Nephron progenitor cell (in vitro differentiated cells): ENCODE results near the gene PHYHD1.
"Not testable (repeated sequence)": the region's sequence is repeated elsewhere in the genome, so short reads cannot be mapped to it uniquely, and the experiment has no call there.

ENCODE experiments used
- DNase-seq: peaks from one replicate; pipeline ENCODE4 v3.0.0; 2021
- H3K27ac Mint-ChIP-seq: 2 replicates; pipeline ENCODE4 v1.8.0; 2021; ENCODE audit warnings: mild to moderate bottlenecking, moderate library complexity, mixed read lengths
- H3K27me3 Mint-ChIP-seq: 2 replicates; pipeline ENCODE4 v1.8.0; 2021; ENCODE audit warnings: mild to moderate bottlenecking, low read depth, mixed read lengths; ENCODE audit not compliant: poor library complexity
- H3K36me3 Mint-ChIP-seq: 2 replicates; pipeline ENCODE4 v1.8.0; 2021; ENCODE audit warnings: low read depth, mixed read lengths
- H3K4me1 Mint-ChIP-seq: 2 replicates; pipeline ENCODE4 v1.8.0; 2021; ENCODE audit warnings: mixed read lengths
- H3K4me3 Mint-ChIP-seq: 2 replicates; pipeline ENCODE4 v1.8.0; 2021; ENCODE audit warnings: mild to moderate bottlenecking, moderate library complexity, mixed read lengths
- H3K9me3 Mint-ChIP-seq: 2 replicates; pipeline ENCODE4 v1.8.0; 2021; ENCODE audit warnings: mild to moderate bottlenecking, moderate library complexity, mixed read lengths
- TF ChIP-seq, protein P1 (sequence below): fragments of 200-600 bp; sonication (generic); IDR thresholded peaks from 2 replicates; pipeline ENCODE4 v1.5.0; 2021; ENCODE audit warnings: antibody characterized with exemption

PHYHD1 gene

DNA sequence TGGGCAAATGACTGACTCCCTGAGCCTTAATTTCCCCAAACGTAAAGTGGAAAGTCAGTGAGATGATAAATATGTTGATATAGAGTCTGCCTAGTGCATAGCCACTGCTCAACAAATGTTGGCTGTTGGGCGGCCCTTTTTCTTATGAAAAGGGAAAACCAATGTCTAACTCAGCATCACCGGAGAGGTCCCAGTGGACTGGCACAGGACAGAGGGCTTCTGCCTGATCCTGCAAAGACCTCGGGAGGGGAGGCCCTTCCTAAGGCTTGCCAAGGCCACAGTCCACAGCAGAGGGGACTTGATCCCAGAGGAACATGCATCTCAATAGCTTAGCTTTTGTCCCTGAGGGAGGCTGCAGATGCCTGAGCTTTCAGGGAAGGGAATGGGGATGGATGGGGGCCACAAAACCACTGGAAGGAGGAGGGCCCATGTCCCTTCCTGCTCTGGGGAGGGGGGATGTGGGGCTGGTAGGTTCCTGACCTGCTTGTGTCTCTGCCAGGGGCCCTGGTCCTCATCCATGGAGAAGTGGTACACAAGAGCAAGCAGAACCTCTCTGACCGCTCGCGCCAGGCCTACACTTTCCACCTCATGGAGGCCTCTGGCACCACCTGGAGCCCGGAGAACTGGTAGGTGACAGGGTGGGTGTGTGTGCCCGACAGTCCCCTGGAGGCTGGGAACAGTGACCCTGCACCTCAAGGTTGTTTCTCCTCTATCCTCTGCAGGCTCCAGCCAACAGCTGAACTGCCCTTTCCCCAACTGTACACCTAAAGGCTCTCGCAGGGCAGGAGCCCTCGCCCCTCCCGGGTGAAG is 20.4 kb downstream of the PHYHD1 start:
- peaks cover 8% of the 10 kb centered on the region for H3K36me3 Mint-ChIP-seq
- H3K4me1 Mint-ChIP-seq = peaks cover 27% of the 10 kb centered on the region
- H3K9me3 Mint-ChIP-seq = no peaks in the 10 kb centered on the region
- no peak for DNase-seq
- TF ChIP-seq, protein P1, sequence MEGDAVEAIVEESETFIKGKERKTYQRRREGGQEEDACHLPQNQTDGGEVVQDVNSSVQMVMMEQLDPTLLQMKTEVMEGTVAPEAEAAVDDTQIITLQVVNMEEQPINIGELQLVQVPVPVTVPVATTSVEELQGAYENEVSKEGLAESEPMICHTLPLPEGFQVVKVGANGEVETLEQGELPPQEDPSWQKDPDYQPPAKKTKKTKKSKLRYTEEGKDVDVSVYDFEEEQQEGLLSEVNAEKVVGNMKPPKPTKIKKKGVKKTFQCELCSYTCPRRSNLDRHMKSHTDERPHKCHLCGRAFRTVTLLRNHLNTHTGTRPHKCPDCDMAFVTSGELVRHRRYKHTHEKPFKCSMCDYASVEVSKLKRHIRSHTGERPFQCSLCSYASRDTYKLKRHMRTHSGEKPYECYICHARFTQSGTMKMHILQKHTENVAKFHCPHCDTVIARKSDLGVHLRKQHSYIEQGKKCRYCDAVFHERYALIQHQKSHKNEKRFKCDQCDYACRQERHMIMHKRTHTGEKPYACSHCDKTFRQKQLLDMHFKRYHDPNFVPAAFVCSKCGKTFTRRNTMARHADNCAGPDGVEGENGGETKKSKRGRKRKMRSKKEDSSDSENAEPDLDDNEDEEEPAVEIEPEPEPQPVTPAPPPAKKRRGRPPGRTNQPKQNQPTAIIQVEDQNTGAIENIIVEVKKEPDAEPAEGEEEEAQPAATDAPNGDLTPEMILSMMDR = no peak
- H3K27ac Mint-ChIP-seq = peak overlapping the region; percentile 71
- no peaks in the 10 kb centered on the region for H3K27me3 Mint-ChIP-seq
- H3K4me3 Mint-ChIP-seq = no peak overlapping the region

DNA sequence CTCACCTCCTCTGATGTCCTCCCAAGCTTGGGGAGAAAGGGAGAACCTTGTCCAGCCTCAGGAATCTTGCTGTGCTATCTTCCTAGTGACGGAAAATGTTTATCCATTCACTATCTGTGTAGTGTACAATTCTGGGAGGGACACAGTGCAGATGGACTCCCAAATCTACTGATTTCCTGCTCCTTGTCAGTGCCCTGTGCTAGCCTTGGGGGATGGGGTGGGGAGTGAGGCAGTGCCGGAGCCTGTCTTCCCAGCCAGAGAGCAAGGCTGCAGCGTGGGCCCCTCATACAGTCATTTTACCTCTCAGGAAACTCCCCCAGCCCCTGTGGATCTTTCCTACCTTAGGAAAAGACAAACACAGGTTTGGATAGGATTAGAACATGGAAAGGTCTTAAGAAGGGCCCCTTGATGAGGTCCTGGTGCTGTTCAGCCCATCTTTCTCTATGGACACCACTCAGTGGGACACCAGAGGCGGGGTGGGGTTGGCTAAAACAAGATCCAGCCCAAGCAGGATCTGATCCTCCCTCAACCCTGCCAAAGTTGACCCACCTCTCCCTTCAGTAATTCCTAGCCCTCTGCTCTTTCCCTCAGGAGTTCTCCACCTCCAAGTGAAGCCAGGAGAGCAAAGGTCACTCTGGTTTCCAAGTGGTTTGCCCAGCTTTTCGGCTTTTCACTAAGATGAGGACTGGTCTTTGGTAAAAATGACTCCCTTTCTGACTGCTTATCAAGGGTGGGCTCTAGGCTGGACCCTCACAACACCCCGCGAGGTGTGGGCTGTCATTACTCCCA is 23.2 kb downstream of the PHYHD1 start:
- DNase-seq = no peak
- Mint-ChIP-seq H3K4me1 (peaks cover 49% of the 10 kb centered on the region), H3K36me3 (peaks cover 9% of the 10 kb centered on the region), H3K4me3 (no peak overlapping the region), H3K27ac (no peak overlapping the region), H3K27me3 (peaks cover 2% of the 10 kb centered on the region), H3K9me3 (no peaks in the 10 kb centered on the region)
- TF ChIP-seq, protein P1 = no peak

DNA sequence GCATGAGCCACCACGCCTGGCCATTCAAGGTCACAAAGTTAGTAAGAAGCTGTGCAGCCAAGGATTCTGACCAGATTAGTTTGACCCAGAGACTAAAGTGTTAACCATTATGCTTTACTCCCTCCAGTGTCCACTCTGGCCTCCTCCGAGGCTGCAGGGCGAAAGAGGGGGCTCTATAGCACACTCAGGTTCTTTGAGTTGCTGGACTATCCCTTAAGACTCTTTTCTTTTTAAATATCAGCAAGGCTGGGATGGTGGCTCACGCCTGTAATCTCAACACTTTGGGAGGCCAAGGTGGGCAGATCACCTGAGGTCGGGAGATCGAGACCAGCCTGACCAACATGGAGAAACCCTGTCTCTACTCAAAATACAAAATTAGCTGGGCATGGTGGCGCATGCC is 24.2 kb downstream of the PHYHD1 start:
- DNase-seq, H3K27me3 Mint-ChIP-seq, H3K27ac Mint-ChIP-seq, H3K9me3 Mint-ChIP-seq, H3K4me3 Mint-ChIP-seq, H3K36me3 Mint-ChIP-seq: not testable (repeated sequence)
- H3K4me1 Mint-ChIP-seq = peaks cover 49% of the 10 kb centered on the region

DNA sequence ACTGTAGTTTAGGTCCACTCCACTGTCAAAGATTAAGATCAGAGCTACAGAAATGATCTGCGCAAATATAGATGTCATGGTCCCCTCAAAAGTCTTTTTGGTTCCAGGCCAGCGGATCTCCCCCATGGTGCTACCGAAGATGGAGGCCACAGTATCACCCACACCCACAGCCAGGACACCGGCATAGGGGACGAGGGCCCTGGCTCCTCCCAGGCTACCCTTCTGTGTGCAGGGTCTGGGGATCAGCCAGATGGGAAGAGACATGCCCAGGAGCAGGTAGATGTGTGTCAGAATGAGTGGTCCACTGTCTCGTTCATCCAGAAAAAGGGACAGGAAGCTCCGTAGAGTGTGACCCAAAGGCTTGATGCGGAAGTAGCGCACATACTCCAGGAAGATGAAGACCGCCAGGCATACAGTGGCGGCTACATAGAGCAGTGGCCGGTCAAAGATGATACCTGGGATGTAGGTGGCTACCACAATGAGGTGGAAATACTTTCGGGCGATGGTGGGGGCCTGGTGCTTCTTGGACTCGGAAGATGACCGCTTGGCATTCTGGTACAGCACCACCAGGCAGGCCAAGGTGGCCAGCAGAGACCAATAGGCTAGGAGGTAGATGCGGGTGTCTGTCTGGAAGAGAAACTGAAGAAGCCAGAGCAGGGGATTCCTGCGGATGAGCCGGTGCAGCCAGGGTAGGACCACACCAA is 25.2 kb downstream of the PHYHD1 start:
- Mint-ChIP-seq H3K4me3 (peak overlapping the region; percentile 98), H3K27me3 (peaks cover 2% of the 10 kb centered on the region), H3K4me1 (peaks cover 39% of the 10 kb centered on the region), H3K9me3 (no peaks in the 10 kb centered on the region), H3K27ac (peak overlapping the region; percentile 46), H3K36me3 (peaks cover 15% of the 10 kb centered on the region)
- TF ChIP-seq, protein P1 = no peak
- no peak for DNase-seq

DNA sequence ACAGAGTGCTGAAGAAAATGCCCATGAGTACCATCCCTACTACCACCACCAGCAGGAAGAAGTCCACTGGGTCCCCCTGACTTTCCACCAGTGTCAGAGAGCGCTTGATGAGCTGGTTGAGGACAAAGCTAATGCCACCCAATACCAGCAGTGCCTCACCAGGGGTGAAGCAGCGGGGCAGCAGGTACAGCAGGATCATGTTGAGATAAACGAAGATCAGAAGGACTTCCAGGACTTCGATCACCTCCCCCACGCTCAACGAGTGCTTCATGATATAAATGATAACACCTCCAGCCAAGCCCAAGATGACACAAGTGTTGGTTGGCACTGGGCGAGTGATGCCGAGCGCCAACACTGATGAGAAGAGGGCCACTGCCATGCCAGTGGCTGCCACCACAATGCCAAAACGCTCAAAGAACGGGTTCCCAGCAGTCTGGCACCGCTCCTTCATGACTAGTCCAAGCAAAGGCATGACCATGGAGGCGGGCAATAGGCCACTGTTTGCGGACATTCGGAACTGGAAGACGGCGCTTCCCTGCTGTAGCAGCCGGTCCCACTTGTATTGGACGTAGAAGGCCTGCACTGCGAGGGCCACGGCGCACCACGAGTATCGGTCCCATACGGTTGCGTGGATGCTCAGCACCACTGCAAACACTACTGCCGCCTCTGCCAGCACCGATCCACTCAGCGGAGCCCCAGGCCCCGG is 25.9 kb downstream of the PHYHD1 start:
- Mint-ChIP-seq H3K4me1 (peaks cover 34% of the 10 kb centered on the region), H3K9me3 (no peaks in the 10 kb centered on the region), H3K36me3 (peaks cover 20% of the 10 kb centered on the region), H3K27me3 (peaks cover 2% of the 10 kb centered on the region), H3K4me3 (peak overlapping the region; percentile 98), H3K27ac (peak overlapping the region; percentile 64)
- DNase-seq = no peak
- TF ChIP-seq, protein P1 = no peak

DNA sequence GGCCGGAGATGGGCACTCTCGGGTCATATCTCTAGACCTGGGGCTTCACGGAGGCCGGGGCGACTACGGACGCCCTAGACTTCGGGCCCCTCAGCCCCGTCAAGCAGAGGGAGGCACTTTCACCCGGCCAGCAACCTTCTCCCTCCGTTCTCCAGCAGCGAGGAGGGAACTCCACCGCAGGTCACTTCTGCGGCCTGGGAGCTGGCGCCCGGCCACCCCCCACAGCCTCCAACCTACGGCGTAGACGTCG is 26.4 kb downstream of the PHYHD1 start:
- no peak for DNase-seq
- Mint-ChIP-seq H3K27ac (peak overlapping the region; percentile 64), H3K27me3 (peaks cover 2% of the 10 kb centered on the region), H3K36me3 (peaks cover 21% of the 10 kb centered on the region), H3K9me3 (no peaks in the 10 kb centered on the region), H3K4me1 (peaks cover 30% of the 10 kb centered on the region), H3K4me3 (peak overlapping the region; percentile 98)
- TF ChIP-seq, protein P1 = no peak
